Activated naive CD4-positive, alpha-beta T cell treated with anti-CD3 and anti-CD28 coated beads, Interleukin-2, amount 10 ng/mL, durations not matched to agents 7 days and 5 days (primary cell): ENCODE data around the gene DLG2.
"Not testable (repeated sequence)": the region's sequence is repeated elsewhere in the genome, so short reads cannot be mapped to it uniquely, and the experiment has no call there.

Experiments used
- CTCF ChIA-PET: fragments of 350-600 bp; sonication (Branson Sonifier 250); formaldehyde crosslinking; loops from one replicate; lab custom pipeline; 2021; ENCODE audit warnings: antibody characterized with exemption; lab: Charles Lee
- DNase-seq: peaks from one replicate; pipeline ENCODE4 v3.0.0-alpha.2; 2020
- H3K27ac Mint-ChIP-seq: one replicate; pipeline ENCODE4 v1.8.0; 2021; ENCODE audit warnings: mild to moderate bottlenecking, moderate library complexity, mixed read lengths
- H3K27me3 Mint-ChIP-seq: one replicate; pipeline ENCODE4 v1.8.0; 2021; ENCODE audit warnings: mild to moderate bottlenecking, mixed read lengths
- H3K36me3 Mint-ChIP-seq: one replicate; pipeline ENCODE4 v1.8.0; 2021; ENCODE audit warnings: mixed read lengths
- H3K4me1 Mint-ChIP-seq: one replicate; pipeline ENCODE4 v1.8.0; 2021; ENCODE audit warnings: mixed read lengths
- H3K4me3 Mint-ChIP-seq: one replicate; pipeline ENCODE4 v1.8.0; 2021; ENCODE audit warnings: mild to moderate bottlenecking, moderate library complexity, mixed read lengths
- H3K9me3 Mint-ChIP-seq: one replicate; pipeline ENCODE4 v1.8.0; 2021; ENCODE audit warnings: mixed read lengths

Gene DLG2

GRCh38 chr11:85658180-85658579 lies 31.0 kb upstream of the DLG2 start:
- H3K27ac Mint-ChIP-seq = no peak overlapping the region
- CTCF ChIA-PET = no interaction called here
- H3K9me3 Mint-ChIP-seq = no peaks in the 10 kb centered on the region
- peaks cover 47% of the 10 kb centered on the region for H3K36me3 Mint-ChIP-seq
- DNase-seq = no peak
- H3K4me1 Mint-ChIP-seq = peaks cover 51% of the 10 kb centered on the region
- H3K4me3 Mint-ChIP-seq = no peak overlapping the region
- H3K27me3 Mint-ChIP-seq = no peaks in the 10 kb centered on the region

- Mint-ChIP-seq H3K36me3 (peaks cover 45% of the 10 kb centered on the region), H3K4me3 (no peak overlapping the region), H3K27ac (no peak overlapping the region), H3K27me3 (no peaks in the 10 kb centered on the region), H3K4me1 (peaks cover 51% of the 10 kb centered on the region), H3K9me3 (no peaks in the 10 kb centered on the region)
- CTCF ChIA-PET = interaction anchor here (1.2 kb wide), 1 partner anchor 8 kb away, joined by 3 read pairs; the partner anchor contains the start of gene TMEM126A
- no peak for DNase-seq
These were observed 29.6 kb upstream of the DLG2 start for GRCh38 chr11:85656777-85657176.

- H3K27ac Mint-ChIP-seq, H3K9me3 Mint-ChIP-seq, H3K4me3 Mint-ChIP-seq, H3K27me3 Mint-ChIP-seq, CTCF ChIA-PET, DNase-seq: not testable (repeated sequence)
- Mint-ChIP-seq H3K4me1 (peaks cover 41% of the 10 kb centered on the region), H3K36me3 (peaks cover 35% of the 10 kb centered on the region)
These were observed 27.2 kb upstream of the DLG2 start for GRCh38 chr11:85654343-85654742.

- H3K27me3 Mint-ChIP-seq = no peaks in the 10 kb centered on the region
- DNase-seq = no peak
- peak overlapping the region; percentile 35 for H3K27ac Mint-ChIP-seq
- CTCF ChIA-PET = no interaction called here
- no peak overlapping the region for H3K4me3 Mint-ChIP-seq
- no peaks in the 10 kb centered on the region for H3K9me3 Mint-ChIP-seq
- peaks cover 44% of the 10 kb centered on the region for H3K4me1 Mint-ChIP-seq
- peaks cover 29% of the 10 kb centered on the region for H3K36me3 Mint-ChIP-seq
These were observed 25.8 kb upstream of the DLG2 start for GRCh38 chr11:85652786-85653447.

- Mint-ChIP-seq H3K9me3 (no peaks in the 10 kb centered on the region), H3K4me1 (peaks cover 46% of the 10 kb centered on the region), H3K4me3 (no peak overlapping the region), H3K27me3 (no peaks in the 10 kb centered on the region), H3K27ac (no peak overlapping the region), H3K36me3 (peaks cover 20% of the 10 kb centered on the region)
- DNase-seq = no peak
- CTCF ChIA-PET = no interaction called here
These were observed 24.0 kb upstream of the DLG2 start for GRCh38 chr11:85651118-85651517.

DNA sequence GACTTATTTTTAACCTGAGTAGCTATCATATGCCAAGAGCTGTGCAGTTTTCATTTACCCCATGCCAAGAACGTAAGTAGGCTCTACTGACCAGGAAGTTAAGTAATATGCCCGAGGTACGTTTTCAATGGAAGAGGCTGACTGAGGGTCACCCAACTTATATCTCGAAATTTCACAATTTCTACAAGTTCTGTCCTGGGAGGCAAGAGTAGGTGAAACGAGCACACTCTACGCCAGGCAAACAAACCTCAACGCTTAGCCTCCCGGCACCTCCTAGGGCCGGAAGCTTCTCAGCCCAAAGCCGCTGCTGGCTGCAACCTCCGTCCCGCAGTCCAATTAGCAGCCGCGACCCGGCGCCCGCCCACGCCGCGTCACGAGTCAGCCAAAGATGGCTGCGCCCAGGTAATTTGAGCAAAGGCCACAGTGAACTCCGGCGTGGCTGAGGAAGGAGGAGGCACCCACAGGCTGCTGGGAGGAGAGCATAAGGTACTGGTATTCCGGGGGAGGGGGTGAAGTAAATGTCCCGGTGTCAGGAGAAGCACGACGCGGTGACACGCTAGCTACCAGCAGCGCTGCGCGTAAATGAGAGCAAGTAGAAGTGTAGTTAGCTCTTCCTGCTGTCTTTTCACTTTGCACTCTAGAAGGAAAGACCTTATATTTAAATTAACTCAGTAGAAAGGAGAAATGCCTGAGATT lies 20.6 kb upstream of the DLG2 start, which contains the start of gene TMEM126A:
Gene TMEM126A (plus strand): TSS at position 364 of the 696 bp plus-strand sequence. CDS start 2,289 bp downstream, outside the sequence.
- H3K9me3 Mint-ChIP-seq = no peaks in the 10 kb centered on the region
- peaks cover 23% of the 10 kb centered on the region for H3K27me3 Mint-ChIP-seq
- H3K4me1 Mint-ChIP-seq = peaks cover 38% of the 10 kb centered on the region
- peaks cover 17% of the 10 kb centered on the region for H3K36me3 Mint-ChIP-seq
- peak within 1 kb of the TSS; percentile 90 for H3K4me3 Mint-ChIP-seq
- CTCF ChIA-PET = interaction anchor here (0.9 to 1.8 kb wide), 7 partner anchors 9 to 771 kb away, joined by 3 to 8 read pairs (median 4); partner anchors contain the start of gene TMEM126B
- DNase-seq = peak; percentile 94
- peak within 1 kb of the TSS; percentile 95 for H3K27ac Mint-ChIP-seq

DNA sequence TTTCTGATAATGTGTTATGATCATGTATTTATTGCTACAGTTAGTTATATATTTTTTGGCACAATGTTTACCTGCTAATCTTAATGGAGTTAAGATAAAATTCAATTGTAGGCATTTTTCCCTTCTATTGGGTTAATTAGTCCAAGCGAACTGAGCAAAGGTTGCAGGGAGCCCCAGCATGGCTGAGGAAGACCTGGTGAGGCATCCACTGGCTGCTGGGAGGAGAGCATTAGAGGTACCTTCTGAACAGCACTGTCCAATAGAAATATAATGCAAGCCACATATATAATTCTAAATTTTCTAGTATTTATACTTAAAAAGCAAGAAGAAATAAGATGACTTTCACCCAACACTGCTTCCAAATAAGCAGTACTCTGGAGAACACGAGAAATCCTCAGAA lies 19.9 kb upstream of the DLG2 start:
- peaks cover 23% of the 10 kb centered on the region for H3K27me3 Mint-ChIP-seq

DNA sequence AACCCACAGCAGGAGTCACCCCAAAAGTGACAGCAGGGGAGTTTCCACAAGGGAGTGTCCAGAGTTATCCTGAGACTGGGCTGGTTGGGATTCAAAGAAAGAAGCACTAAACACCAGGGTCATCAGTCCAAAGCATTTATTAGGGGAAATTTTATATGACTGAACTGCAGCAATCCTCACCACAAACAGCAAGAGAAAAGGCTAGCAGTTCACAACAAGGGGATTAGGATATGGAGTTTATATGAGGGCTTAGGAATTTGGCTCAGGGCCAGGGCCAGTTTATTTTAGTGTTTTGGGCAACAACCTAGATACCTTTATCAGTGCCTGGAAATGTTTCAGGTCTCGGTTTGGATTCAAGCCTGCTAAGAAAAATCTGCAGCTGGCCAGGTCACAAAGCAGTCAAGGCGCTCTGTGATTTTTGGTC lies 16.1 kb upstream of the DLG2 start:
- H3K4me3 Mint-ChIP-seq = no peak overlapping the region
- H3K36me3 Mint-ChIP-seq = peaks cover 7% of the 10 kb centered on the region
- H3K4me1 Mint-ChIP-seq = peaks cover 11% of the 10 kb centered on the region
- H3K9me3 Mint-ChIP-seq = no peaks in the 10 kb centered on the region
- DNase-seq = no peak
- H3K27ac Mint-ChIP-seq = no peak overlapping the region
- CTCF ChIA-PET = no interaction called here
- H3K27me3 Mint-ChIP-seq = peaks cover 27% of the 10 kb centered on the region

More for the DNA sequence above, 19.9 kb upstream of the DLG2 start:
- Mint-ChIP-seq H3K9me3 (no peaks in the 10 kb centered on the region), H3K36me3 (peaks cover 14% of the 10 kb centered on the region), H3K4me1 (peaks cover 35% of the 10 kb centered on the region), H3K27ac (peak overlapping the region; percentile 95), H3K4me3 (peak overlapping the region; percentile 90)
- CTCF ChIA-PET = interaction anchor here (0.6 to 1.8 kb wide), 3 partner anchors 8 to 64 kb away, joined by 4 to 5 read pairs (median 4); partner anchors contain the start of gene TMEM126B
- DNase-seq = no peak

- CTCF ChIA-PET = no interaction called here
- peaks cover 16% of the 10 kb centered on the region for H3K4me1 Mint-ChIP-seq
- H3K36me3 Mint-ChIP-seq = peaks cover 42% of the 10 kb centered on the region
These were observed 7.6 kb upstream of the DLG2 start for GRCh38 chr11:85634747-85635146.

GRCh38 chr11:85628771-85629341 lies 1.7 kb upstream of the DLG2 start:
- peaks cover 44% of the 10 kb centered on the region for H3K4me1 Mint-ChIP-seq
- no peaks in the 10 kb centered on the region for H3K9me3 Mint-ChIP-seq
- CTCF ChIA-PET = interaction anchor here (1.4 to 2.5 kb wide), 2 partner anchors 19 to 35 kb away, joined by 4 to 7 read pairs; partner anchors contain the start of genes CREBZF and TMEM126A
- peaks cover 24% of the 10 kb centered on the region for H3K36me3 Mint-ChIP-seq
- peak; percentile 25 for DNase-seq
- no peaks in the 10 kb centered on the region for H3K27me3 Mint-ChIP-seq
- H3K4me3 Mint-ChIP-seq = peak overlapping the region; percentile 97
- H3K27ac Mint-ChIP-seq = peak overlapping the region; percentile 90

More at GRCh38 chr11:85634747-85635146, 7.6 kb upstream of the DLG2 start:
- Mint-ChIP-seq H3K9me3 (no peaks in the 10 kb centered on the region), H3K27me3 (no peaks in the 10 kb centered on the region), H3K27ac (no peak overlapping the region), H3K4me3 (no peak overlapping the region)
- DNase-seq = no peak

DNA sequence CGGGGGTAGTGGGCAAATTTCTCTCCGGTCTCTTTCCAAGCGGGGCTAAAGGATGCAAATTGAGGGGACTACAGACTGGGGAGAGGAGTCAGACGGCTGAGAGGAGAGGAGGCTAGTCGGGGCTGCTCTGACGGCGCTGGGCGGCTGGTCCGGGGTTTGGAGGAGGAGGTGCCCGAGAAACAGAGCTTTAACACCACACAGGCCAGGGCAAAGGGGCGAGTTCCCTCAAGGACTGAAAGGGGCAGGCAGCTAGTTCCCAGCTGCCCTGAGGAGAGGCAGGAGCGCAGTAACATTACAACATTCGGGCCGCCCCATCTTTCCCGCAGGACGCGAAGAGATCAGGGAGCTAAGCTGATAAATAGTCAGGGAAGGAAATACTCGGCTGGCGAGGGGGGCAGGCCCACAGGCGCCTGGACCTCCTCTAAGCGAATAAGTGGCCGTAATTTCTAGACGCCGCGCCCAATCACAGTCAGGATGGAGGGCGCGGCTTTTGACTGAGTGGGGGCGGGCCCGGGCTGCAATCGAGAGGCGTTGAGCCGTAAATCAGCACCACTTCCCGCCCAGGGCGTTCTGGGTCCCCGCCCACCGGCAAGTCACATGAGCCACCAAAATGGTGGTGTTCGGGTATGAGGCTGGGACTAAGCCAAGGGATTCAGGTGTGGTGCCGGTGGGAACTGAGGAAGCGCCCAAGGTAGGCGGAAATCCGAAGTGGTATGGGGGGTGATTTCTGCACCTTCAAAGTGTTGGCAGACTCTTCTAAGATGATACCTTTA lies 1.0 kb upstream of the DLG2 start, which contains the start of gene TMEM126B:
Gene TMEM126B (plus strand): TSS at position 596 of the 773 bp plus-strand sequence. CDS start 15 bp downstream, at position 611.
- peaks cover 44% of the 10 kb centered on the region for H3K4me1 Mint-ChIP-seq

DNA sequence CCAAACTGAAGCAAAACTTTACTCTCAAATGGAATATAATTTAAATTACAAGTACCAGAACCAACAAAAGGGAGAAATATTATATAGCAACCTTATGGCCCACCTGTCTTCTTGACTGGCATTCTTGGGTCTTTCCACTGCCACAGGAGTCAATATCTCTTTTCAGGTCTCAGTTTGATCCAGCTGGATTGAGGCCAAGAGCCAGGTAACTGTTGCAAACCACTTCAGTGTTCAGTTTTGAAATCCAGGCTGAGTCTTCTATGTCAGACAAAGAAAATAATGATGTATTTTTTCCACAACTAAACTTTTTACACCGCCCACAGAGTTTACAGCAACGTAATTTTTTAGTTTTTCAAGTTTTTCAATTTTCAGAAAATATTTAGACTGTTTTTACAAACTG lies 648 bp downstream of the DLG2 start:
- H3K9me3 Mint-ChIP-seq = no peaks in the 10 kb centered on the region
- H3K36me3 Mint-ChIP-seq = peaks cover 9% of the 10 kb centered on the region
- DNase-seq = no peak
- CTCF ChIA-PET = interaction anchor here (1.1 kb wide), 1 partner anchor 570 kb away, joined by 3 read pairs; no protein-coding TSS in a partner anchor
- H3K27ac Mint-ChIP-seq = no peak overlapping the region
- no peaks in the 10 kb centered on the region for H3K27me3 Mint-ChIP-seq
- H3K4me1 Mint-ChIP-seq = peaks cover 43% of the 10 kb centered on the region
- H3K4me3 Mint-ChIP-seq = no peak overlapping the region

More for the DNA sequence above, 1.0 kb upstream of the DLG2 start, which contains the start of gene TMEM126B:
- CTCF ChIA-PET = interaction anchor here (1.4 to 2.5 kb wide), 2 partner anchors 19 to 36 kb away, joined by 4 to 7 read pairs; partner anchors contain the start of genes CREBZF and TMEM126A
- peak; percentile 98 for DNase-seq
- Mint-ChIP-seq H3K4me3 (peak within 1 kb of the TSS; percentile 97), H3K36me3 (peaks cover 20% of the 10 kb centered on the region), H3K27me3 (no peaks in the 10 kb centered on the region), H3K9me3 (no peaks in the 10 kb centered on the region), H3K27ac (peak within 1 kb of the TSS; percentile 90)

- no peak overlapping the region for H3K27ac Mint-ChIP-seq
- no peaks in the 10 kb centered on the region for H3K27me3 Mint-ChIP-seq
- CTCF ChIA-PET = interaction anchor here (0.7 to 1.2 kb wide), 2 partner anchors 235 to 251 kb away, joined by 3 read pairs; partner anchors contain the start of gene CCDC83
- no peaks in the 10 kb centered on the region for H3K9me3 Mint-ChIP-seq
- no peak overlapping the region for H3K4me3 Mint-ChIP-seq
- no peaks in the 10 kb centered on the region for H3K36me3 Mint-ChIP-seq
- no peak for DNase-seq
- H3K4me1 Mint-ChIP-seq = peaks cover 3% of the 10 kb centered on the region
These were observed 6.9 kb downstream of the DLG2 start for GRCh38 chr11:85620256-85620655.
